GM23248 (cell line): Measurements from ENCODE around the gene TAF1C. TPM values are rescaled to one million over a fixed set of nuclear protein-coding genes. Genes with fewer than 3 reads are reported as not detected.

Experiments used
- DNase-seq: peaks from one replicate; pipeline ENCODE4 v3.0.0-alpha.2; 2015
- H2AFZ ChIP-seq: fragments of 200-600 bp; sonication (generic); 2 replicates; pipeline ENCODE4 v1.6.1; 2016; ENCODE audit warnings: antibody characterized with exemption
- H3F3A ChIP-seq: fragments of 200-600 bp; sonication (generic); 2 replicates; pipeline ENCODE4 v1.6.1; 2016; ENCODE audit warnings: mild to moderate bottlenecking, antibody characterized with exemption, mixed run types; ENCODE audit not compliant: insufficient read depth
- H3K27ac ChIP-seq: fragments of 200-600 bp; sonication (generic); 2 replicates; pipeline ENCODE4 v1.5.1; 2016; ENCODE audit warnings: mild to moderate bottlenecking
- H3K27me3 ChIP-seq: fragments of 200-600 bp; sonication (generic); replicated peaks from 2 replicates; pipeline ENCODE4 v1.6.1; 2016; ENCODE audit warnings: mild to moderate bottlenecking; ENCODE audit not compliant: insufficient read depth
- H3K36me3 ChIP-seq: fragments of 200-600 bp; sonication (generic); 2 replicates; pipeline ENCODE4 v1.6.1; 2016; ENCODE audit warnings: low read depth, mild to moderate bottlenecking
- H3K4me1 ChIP-seq: fragments of 200-600 bp; sonication (generic); 2 replicates; pipeline ENCODE4 v1.6.1; 2016; ENCODE audit warnings: mild to moderate bottlenecking; ENCODE audit not compliant: insufficient read depth
- H3K4me2 ChIP-seq: fragments of 200-600 bp; sonication (generic); one replicate; pipeline ENCODE4 v1.6.1; 2016; ENCODE audit warnings: mild to moderate bottlenecking; ENCODE audit not compliant: unreplicated experiment
- H3K4me3 ChIP-seq: fragments of 200-600 bp; sonication (generic); 2 replicates; pipeline ENCODE4 v1.5.1; 2016; ENCODE audit warnings: mild to moderate bottlenecking
- H3K79me2 ChIP-seq: fragments of 200-600 bp; sonication (generic); 2 replicates; pipeline ENCODE4 v1.6.1; 2016; ENCODE audit warnings: mild to moderate bottlenecking; ENCODE audit not compliant: insufficient read depth
- H3K9ac ChIP-seq: fragments of 200-600 bp; sonication (generic); 2 replicates; pipeline ENCODE4 v1.6.1; 2016; ENCODE audit warnings: mild to moderate bottlenecking
- H3K9me2 ChIP-seq: fragments of 200-600 bp; sonication (generic); 2 replicates; pipeline ENCODE4 v1.6.1; 2016; ENCODE audit warnings: mixed run types, mild to moderate bottlenecking, moderate library complexity; ENCODE audit not compliant: insufficient read depth
- H3K9me3 ChIP-seq: fragments of 200-600 bp; sonication (generic); one replicate; pipeline ENCODE4 v1.6.1; 2017; ENCODE audit warnings: low read depth
- H4K20me1 ChIP-seq: fragments of 200-600 bp; sonication (generic); 2 replicates; pipeline ENCODE4 v1.6.0; 2016; ENCODE audit not compliant: insufficient read depth
- EZH2 ChIP-seq: fragments of 200-600 bp; sonication (generic); IDR thresholded peaks from 2 replicates; pipeline ENCODE4 v1.6.1; 2018; ENCODE audit warnings: antibody characterized with exemption, mild to moderate bottlenecking; ENCODE audit not compliant: insufficient read depth, poor library complexity, severe bottlenecking
- EZH2phosphoT487 ChIP-seq: fragments of 200-600 bp; sonication (generic); IDR thresholded peaks from 2 replicates; pipeline ENCODE4 v1.6.1; 2018; ENCODE audit warnings: antibody characterized with exemption, moderate library complexity, mild to moderate bottlenecking, low read depth; ENCODE audit not compliant: insufficient read depth
- WGBS, 2 experiments: methylation state at CpG; one replicate each; pipeline ENCODE4 v1.1.6; 2015 to 2017; ENCODE audit warnings: low lambda C conversion rate in 2 of 2, low coverage in 1 of 2; ENCODE audit errors: missing lambda C conversion rate in 2 of 2; 5-methylcytosine and 5-hydroxymethylcytosine counted together
- in situ Hi-C: fragments of 300-500 bp; cut with MboI; formaldehyde crosslinking; loops from 2 replicates; pipeline ENCODE4 v1.15.0; 2020
- polyA plus RNA-seq: library from polyadenylated mRNA; unstranded; fragments of >200 nt; fragmentation: Nextera tagmentation; extraction: Ambion mirVana; gene quantifications from 2 replicates; pipeline ENCODE4 v1.2.1, GENCODE V29; 2016
- total RNA-seq: library from RNA; depleted of rRNA; stranded (reverse); fragments of >200 nt; shearing (Covaris generic); gene quantifications from 2 replicates; pipeline ENCODE4 v1.2.3, GENCODE V29; 2014

The TAF1C gene
- total and polyA plus RNA-seq, 2 experiments from 2014 or later = 18.1 to 31.5 TPM

DNA sequence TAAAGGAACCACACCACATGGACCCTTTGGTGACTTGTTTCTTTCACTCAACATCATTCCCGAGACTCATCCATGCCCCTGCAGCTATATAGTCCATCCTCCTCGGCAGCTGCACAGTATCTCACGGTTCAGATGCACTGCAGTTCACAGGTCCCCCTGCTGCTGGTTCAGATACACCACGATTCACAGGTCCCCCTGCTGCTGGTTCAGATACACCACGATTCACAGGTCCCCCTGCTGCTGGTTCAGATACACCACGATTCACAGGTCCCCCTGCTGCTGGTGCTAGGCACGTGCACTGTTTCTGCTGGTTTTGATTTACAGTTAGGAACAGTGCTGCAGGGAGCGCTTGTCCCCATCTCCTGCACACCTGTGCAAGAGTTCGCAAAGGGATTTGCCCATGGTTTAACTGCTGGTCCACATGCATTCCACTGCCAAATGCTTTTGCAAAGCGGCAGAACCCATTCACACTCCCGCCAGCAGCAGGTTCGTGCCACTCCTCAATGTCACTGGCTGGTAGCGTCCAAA is 45.6 kb downstream of the TAF1C start:
- Histone ChIP-seq H3K4me3 (no peak overlapping the region), H2AFZ (no peak overlapping the region), H3F3A (no peaks in the 10 kb centered on the region), H3K4me2 (no peak overlapping the region), H3K4me1 (peaks cover 13% of the 10 kb centered on the region), H3K79me2 (peaks cover 72% of the 10 kb centered on the region), H3K9me2 (no peaks in the 10 kb centered on the region), H3K9me3 (no peaks in the 10 kb centered on the region), H3K27me3 (no peaks in the 10 kb centered on the region), H3K36me3 (no peaks in the 10 kb centered on the region), H4K20me1 (no peaks in the 10 kb centered on the region), H3K27ac (no peak overlapping the region), H3K9ac (no peak overlapping the region)
- in situ Hi-C loops = no loop called here
- DNase-seq = no peak
- no peak for TF ChIP-seq EZH2phosphoT487
- TF ChIP-seq EZH2 = no peak
- 86 to 90% methylated on average over 13 of the region's 13 CpGs for WGBS, 2 experiments

- Histone ChIP-seq H3F3A (no peaks in the 10 kb centered on the region), H3K4me1 (peaks cover 13% of the 10 kb centered on the region), H3K27me3 (no peaks in the 10 kb centered on the region), H3K36me3 (no peaks in the 10 kb centered on the region), H3K4me3 (no peak overlapping the region), H3K9me2 (no peaks in the 10 kb centered on the region), H3K9me3 (no peaks in the 10 kb centered on the region), H3K4me2 (no peak overlapping the region), H3K79me2 (peaks cover 71% of the 10 kb centered on the region), H3K27ac (peak overlapping the region; percentile 59; the same call in 1 of the 2 replicates), H3K9ac (no peak overlapping the region), H4K20me1 (no peaks in the 10 kb centered on the region), H2AFZ (peak overlapping the region; percentile 71)
- TF ChIP-seq EZH2phosphoT487 = no peak
- no peak for TF ChIP-seq EZH2
- in situ Hi-C loops = no loop called here
- DNase-seq = no peak
- 83% methylated on average over 6 of the region's 6 CpGs for WGBS, 2 experiments
Measured at GRCh38 chr16:84139628-84140258, 47.1 kb downstream of the TAF1C start.

DNA sequence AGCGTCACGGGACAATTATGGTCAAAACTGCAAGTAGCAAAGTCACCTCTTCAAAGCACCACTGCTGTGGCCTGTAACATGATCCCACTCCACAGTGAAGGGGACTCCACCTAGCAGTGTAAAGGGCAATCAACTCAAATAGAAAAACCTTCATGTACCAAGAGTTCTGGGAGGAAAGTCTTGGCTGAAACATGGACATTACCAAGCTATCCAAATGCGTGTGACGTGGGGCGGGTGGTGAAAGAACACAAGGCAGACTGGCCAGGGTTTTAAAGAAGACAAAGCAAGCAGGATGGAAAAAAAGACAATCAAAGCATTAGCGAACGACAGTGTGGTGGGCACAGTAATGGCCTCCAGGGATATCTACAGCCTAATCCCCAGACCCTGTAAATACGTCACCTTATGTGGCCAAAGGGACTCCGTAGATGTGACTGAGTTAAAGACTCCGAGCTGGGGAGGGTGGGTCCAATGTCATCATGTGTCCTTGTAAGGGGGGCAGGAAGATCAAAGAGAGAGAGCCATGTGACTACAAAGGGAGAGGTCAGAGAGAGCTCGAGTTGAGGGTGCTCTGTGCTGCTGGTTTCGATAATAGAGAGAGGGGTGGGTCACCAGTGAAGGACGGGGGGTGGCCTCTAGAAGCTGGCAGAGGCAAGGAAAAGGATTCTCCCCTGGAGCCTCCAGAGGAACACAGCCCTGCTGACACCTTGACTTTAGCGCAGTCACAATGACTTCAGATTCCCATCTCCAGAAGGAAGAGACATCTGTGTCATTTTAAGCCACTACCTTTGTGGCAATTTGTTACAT is 47.8 kb downstream of the TAF1C start:
- Histone ChIP-seq H3K9ac (peak overlapping the region; percentile 43), H3K36me3 (no peaks in the 10 kb centered on the region), H3K9me2 (no peaks in the 10 kb centered on the region), H3K27me3 (no peaks in the 10 kb centered on the region), H3K4me3 (peak overlapping the region; percentile 44), H4K20me1 (no peaks in the 10 kb centered on the region), H3F3A (no peaks in the 10 kb centered on the region), H3K9me3 (no peaks in the 10 kb centered on the region), H3K79me2 (peaks cover 69% of the 10 kb centered on the region), H2AFZ (peak overlapping the region; percentile 71), H3K4me2 (peak overlapping the region; percentile 66), H3K4me1 (peaks cover 13% of the 10 kb centered on the region), H3K27ac (peak overlapping the region; percentile 59)
- in situ Hi-C loops = no loop called here
- no peak for TF ChIP-seq EZH2phosphoT487
- no peak for TF ChIP-seq EZH2
- WGBS, 2 experiments = 20 to 24% methylated on average over 14 of the region's 14 CpGs
- DNase-seq = peak; percentile 73

- peak overlapping the region; percentile 66 for H3K4me2 ChIP-seq
- H3F3A ChIP-seq = no peaks in the 10 kb centered on the region
- H3K4me3 ChIP-seq = peak overlapping the region; percentile 44
- no peaks in the 10 kb centered on the region for H4K20me1 ChIP-seq
- H3K9me3 ChIP-seq = no peaks in the 10 kb centered on the region
- in situ Hi-C loops = no loop called here
- H3K27ac ChIP-seq = peak overlapping the region; percentile 59
- no peak for TF ChIP-seq EZH2
- TF ChIP-seq EZH2phosphoT487 = no peak
- H2AFZ ChIP-seq = peak overlapping the region; percentile 71
- WGBS, 2 experiments = 11 to 17% methylated on average over 2 of the region's 2 CpGs
- no peaks in the 10 kb centered on the region for H3K9me2 ChIP-seq
- DNase-seq = no peak
- H3K4me1 ChIP-seq = peaks cover 13% of the 10 kb centered on the region
- no peaks in the 10 kb centered on the region for H3K36me3 ChIP-seq
- peaks cover 66% of the 10 kb centered on the region for H3K79me2 ChIP-seq
- H3K27me3 ChIP-seq = no peaks in the 10 kb centered on the region
- peak overlapping the region; percentile 43 for H3K9ac ChIP-seq
Measured at GRCh38 chr16:84138500-84138823, 48.4 kb downstream of the TAF1C start.
